HAP-1 (cell line): ENCODE measurements around the gene NDUFA11.
A peak's percentile ranks its signal among the peaks of the same experiment; 100 is the strongest.

Experiments used
- DNase-seq, 2 experiments: peaks; one replicate each; pipeline ENCODE4 v3.0.0-alpha.2; 2016 to 2020; ENCODE audit warnings: low spot score in 2 of 2
- H3K27me3 ChIP-seq: fragments of 250-450 bp; sonication (Bioruptor Pico); 2 replicates; pipeline ENCODE4 v1.5.1; 2020; ENCODE audit warnings: low read depth, mild to moderate bottlenecking, moderate library complexity
- H3K36me3 ChIP-seq: fragments of 250-450 bp; sonication (Bioruptor Pico); replicated peaks from 2 replicates; pipeline ENCODE4 v1.5.1; 2020; ENCODE audit warnings: mild to moderate bottlenecking
- H3K4me1 ChIP-seq: fragments of 250-450 bp; sonication (Bioruptor Pico); 2 replicates; pipeline ENCODE4 v1.5.1; 2020; ENCODE audit warnings: mild to moderate bottlenecking
- H3K4me3 ChIP-seq: fragments of 250-450 bp; sonication (Bioruptor Pico); 2 replicates; pipeline ENCODE4 v1.5.1; 2020; ENCODE audit warnings: mild to moderate bottlenecking, moderate library complexity
- H3K9me3 ChIP-seq: fragments of 250-450 bp; sonication (Bioruptor Pico); 2 replicates; pipeline ENCODE4 v1.5.1; 2020; ENCODE audit warnings: mild to moderate bottlenecking, moderate library complexity
- in situ Hi-C: fragments of 300-500 bp; cut with MboI; formaldehyde crosslinking; loops from 3 replicates; pipeline ENCODE4 v1.14.3; 2020; ENCODE audit warnings: low sequenced_read_pairs, inconsistent platforms, mixed read lengths

The NDUFA11 gene

GRCh38 chr19:5903624-5904351 lies at the start of gene NDUFA11:
Gene NDUFA11, minus strand, starts transcription at chr19:5903790. Its CDS starts 82 bp downstream, at chr19:5903708.
- H3K4me1 ChIP-seq = peaks cover 6% of the 10 kb centered on the region; the same call in 1 of the 2 replicates
- no peaks in the 10 kb centered on the region for H3K27me3 ChIP-seq
- peak; percentile 89 to 99 for DNase-seq
- H3K4me3 ChIP-seq = peak within 1 kb of the TSS; percentile 98
- in situ Hi-C loops = no loop called here
- H3K36me3 ChIP-seq = peaks cover 23% of the 10 kb centered on the region
- no peaks in the 10 kb centered on the region for H3K9me3 ChIP-seq

- H3K4me3 ChIP-seq = no peak overlapping the region
- peaks cover 12% of the 10 kb centered on the region; the same call in 1 of the 2 replicates for H3K36me3 ChIP-seq
- H3K9me3 ChIP-seq = no peaks in the 10 kb centered on the region
- in situ Hi-C loops = no loop called here
- peak in 1 of 2 experiments; percentile 36 for DNase-seq
- H3K4me1 ChIP-seq = peaks cover 40% of the 10 kb centered on the region
- H3K27me3 ChIP-seq = no peaks in the 10 kb centered on the region
These were observed 49.5 kb upstream of the NDUFA11 start for GRCh38 chr19:5953030-5953589.

- Histone ChIP-seq H3K27me3 (no peaks in the 10 kb centered on the region), H3K4me3 (no peak overlapping the region), H3K36me3 (peaks cover 12% of the 10 kb centered on the region; the same call in 1 of the 2 replicates), H3K9me3 (no peaks in the 10 kb centered on the region), H3K4me1 (peaks cover 33% of the 10 kb centered on the region)
- in situ Hi-C loops = no loop called here
- no peak for DNase-seq
These were observed 48.8 kb upstream of the NDUFA11 start for GRCh38 chr19:5952193-5953029.

- H3K4me1 ChIP-seq = peaks cover 33% of the 10 kb centered on the region
- no peaks in the 10 kb centered on the region for H3K27me3 ChIP-seq
- H3K9me3 ChIP-seq = no peaks in the 10 kb centered on the region
- in situ Hi-C loops = no loop called here
- DNase-seq = no peak
- H3K4me3 ChIP-seq = no peak overlapping the region
- H3K36me3 ChIP-seq = peaks cover 12% of the 10 kb centered on the region; the same call in 1 of the 2 replicates
These were observed 47.8 kb upstream of the NDUFA11 start for GRCh38 chr19:5951338-5951861.

- in situ Hi-C loops = no loop called here
- Histone ChIP-seq H3K27me3 (no peaks in the 10 kb centered on the region), H3K4me1 (peaks cover 33% of the 10 kb centered on the region), H3K36me3 (peaks cover 12% of the 10 kb centered on the region; the same call in 1 of the 2 replicates), H3K4me3 (no peak overlapping the region), H3K9me3 (no peaks in the 10 kb centered on the region)
- DNase-seq = no peak
These were observed 47.2 kb upstream of the NDUFA11 start for GRCh38 chr19:5950741-5951140.

GRCh38 chr19:5949792-5950305 lies 46.3 kb upstream of the NDUFA11 start:
- Histone ChIP-seq H3K4me3 (no peak overlapping the region), H3K4me1 (peaks cover 25% of the 10 kb centered on the region), H3K36me3 (peaks cover 12% of the 10 kb centered on the region; the same call in 1 of the 2 replicates), H3K27me3 (no peaks in the 10 kb centered on the region), H3K9me3 (no peaks in the 10 kb centered on the region)
- in situ Hi-C loops = no loop called here
- DNase-seq = no peak

- H3K4me3 ChIP-seq = no peak overlapping the region
- DNase-seq = no peak
- H3K9me3 ChIP-seq = no peaks in the 10 kb centered on the region
- H3K36me3 ChIP-seq = peaks cover 12% of the 10 kb centered on the region; the same call in 1 of the 2 replicates
- in situ Hi-C loops = no loop called here
- H3K27me3 ChIP-seq = no peaks in the 10 kb centered on the region
- H3K4me1 ChIP-seq = peaks cover 17% of the 10 kb centered on the region
These were observed 45.4 kb upstream of the NDUFA11 start for GRCh38 chr19:5948752-5949564.

GRCh38 chr19:5947435-5947834 lies 43.8 kb upstream of the NDUFA11 start:
- H3K36me3 ChIP-seq = peaks cover 15% of the 10 kb centered on the region; the same call in 1 of the 2 replicates
- H3K4me1 ChIP-seq = peaks cover 1% of the 10 kb centered on the region
- no peaks in the 10 kb centered on the region for H3K9me3 ChIP-seq
- no peak overlapping the region for H3K4me3 ChIP-seq
- in situ Hi-C loops = no loop called here
- H3K27me3 ChIP-seq = no peaks in the 10 kb centered on the region
- no peak for DNase-seq

- in situ Hi-C loops = no loop called here
- Histone ChIP-seq H3K4me1 (no peaks in the 10 kb centered on the region), H3K36me3 (peaks cover 28% of the 10 kb centered on the region)
These were observed 40.0 kb upstream of the NDUFA11 start for GRCh38 chr19:5943623-5944022.

GRCh38 chr19:5943045-5943444 lies 39.5 kb upstream of the NDUFA11 start:
- no peaks in the 10 kb centered on the region for H3K9me3 ChIP-seq
- H3K4me1 ChIP-seq = no peaks in the 10 kb centered on the region
- H3K27me3 ChIP-seq = no peaks in the 10 kb centered on the region
- in situ Hi-C loops = no loop called here
- no peak overlapping the region for H3K4me3 ChIP-seq
- H3K36me3 ChIP-seq = peaks cover 27% of the 10 kb centered on the region
- no peak for DNase-seq

More at GRCh38 chr19:5943623-5944022, 40.0 kb upstream of the NDUFA11 start:
- no peaks in the 10 kb centered on the region for H3K27me3 ChIP-seq
- no peaks in the 10 kb centered on the region for H3K9me3 ChIP-seq
- no peak for DNase-seq
- no peak overlapping the region for H3K4me3 ChIP-seq

GRCh38 chr19:5941673-5942072 lies 38.1 kb upstream of the NDUFA11 start:
- Histone ChIP-seq H3K4me3 (no peak overlapping the region), H3K36me3 (peaks cover 36% of the 10 kb centered on the region), H3K4me1 (no peaks in the 10 kb centered on the region), H3K9me3 (no peaks in the 10 kb centered on the region), H3K27me3 (no peaks in the 10 kb centered on the region)
- in situ Hi-C loops = no loop called here
- DNase-seq = no peak

GRCh38 chr19:5940260-5941208 lies 36.9 kb upstream of the NDUFA11 start:
- Histone ChIP-seq H3K9me3 (no peaks in the 10 kb centered on the region), H3K36me3 (peaks cover 40% of the 10 kb centered on the region), H3K4me1 (no peaks in the 10 kb centered on the region), H3K4me3 (no peak overlapping the region), H3K27me3 (no peaks in the 10 kb centered on the region)
- no peak for DNase-seq
- in situ Hi-C loops = no loop called here
